Muscle layer of duodenum (tissue), 2 donors: ENCODE data around the gene HIRA.
"Not testable (repeated sequence)": the region's sequence is repeated elsewhere in the genome, so short reads cannot be mapped to it uniquely, and the experiment has no call there.

Experiments used
- H3K27ac ChIP-seq: one replicate; pipeline ENCODE4 v1.7.0; 2013; ENCODE audit warnings: mild to moderate bottlenecking, low read length
- H3K27me3 ChIP-seq: one replicate; pipeline ENCODE4 v1.7.0; 2013; ENCODE audit warnings: low read depth, mild to moderate bottlenecking, control low read depth, low read length
- H3K36me3 ChIP-seq, 2 donors: one replicate each; pipeline ENCODE4 v1.7.0; 2013; ENCODE audit warnings: low read length in 2 of 2, control low read depth in 1 of 2, mild to moderate bottlenecking in 1 of 2; ENCODE audit not compliant: insufficient read depth in 2 of 2, control insufficient read depth in 1 of 2
- H3K4me1 ChIP-seq, 2 donors: one replicate each; pipeline ENCODE4 v1.7.0; 2013; ENCODE audit warnings: low read length in 2 of 2, mild to moderate bottlenecking in 2 of 2, control low read depth in 1 of 2, moderate library complexity in 1 of 2; ENCODE audit not compliant: insufficient read depth in 2 of 2, control insufficient read depth in 1 of 2
- H3K4me3 ChIP-seq, 2 donors: one replicate each; pipeline ENCODE4 v1.7.0; 2013; ENCODE audit warnings: low read length in 2 of 2, low read depth in 1 of 2, mild to moderate bottlenecking in 1 of 2
- H3K9me3 ChIP-seq, 2 donors: one replicate each; pipeline ENCODE4 v1.7.0; 2013; ENCODE audit warnings: low read length in 2 of 2, control low read depth in 1 of 2, mild to moderate bottlenecking in 1 of 2; ENCODE audit not compliant: control insufficient read depth in 1 of 2
- donor health status: healthy.

HIRA gene

GRCh38 chr22:19374410-19374809 lies 57.1 kb downstream of the HIRA start:
- Histone ChIP-seq H3K36me3 (peaks cover 67 to 84% of the 10 kb centered on the region in 2 donors), H3K27ac (no peak overlapping the region), H3K9me3 (no peaks in the 10 kb centered on the region), H3K27me3 (no peaks in the 10 kb centered on the region), H3K4me1 (no peaks in the 10 kb centered on the region), H3K4me3 (no peak overlapping the region)

- Histone ChIP-seq H3K36me3 (peaks cover 73 to 92% of the 10 kb centered on the region in 2 donors), H3K27me3 (no peaks in the 10 kb centered on the region), H3K4me3 (no peak overlapping the region), H3K9me3 (no peaks in the 10 kb centered on the region), H3K27ac (no peak overlapping the region), H3K4me1 (no peaks in the 10 kb centered on the region)
Measured at GRCh38 chr22:19373450-19373849, 58.1 kb downstream of the HIRA start.

DNA sequence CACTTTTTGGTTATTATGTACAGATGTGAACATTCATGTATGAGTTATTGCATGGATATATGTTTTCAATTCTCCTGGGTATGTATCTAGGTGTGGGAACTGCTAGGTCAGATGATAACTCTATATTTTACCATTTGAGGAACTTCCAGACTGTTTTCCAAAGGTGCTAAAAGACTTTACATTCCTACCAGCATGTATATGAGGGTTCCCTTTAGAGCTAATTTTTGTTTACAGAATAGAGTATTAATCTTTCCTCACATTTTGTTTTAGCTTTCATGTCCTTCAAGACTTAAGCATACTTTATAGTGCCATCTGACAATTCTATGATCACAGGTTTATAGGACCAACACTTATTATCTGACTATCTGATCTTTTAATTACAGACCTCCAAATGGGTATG lies 59.6 kb downstream of the HIRA start:
- H3K9me3 ChIP-seq = no peaks in the 10 kb centered on the region
- H3K4me3 ChIP-seq = no peak overlapping the region
- H3K27me3 ChIP-seq = no peaks in the 10 kb centered on the region
- peaks cover 65 to 87% of the 10 kb centered on the region in 2 donors for H3K36me3 ChIP-seq
- H3K27ac ChIP-seq = no peak overlapping the region
- no peaks in the 10 kb centered on the region for H3K4me1 ChIP-seq

- peaks cover 48 to 63% of the 10 kb centered on the region in 2 donors for H3K36me3 ChIP-seq
- H3K27ac ChIP-seq = no peak overlapping the region
- H3K27me3 ChIP-seq = no peaks in the 10 kb centered on the region
- H3K9me3 ChIP-seq = no peaks in the 10 kb centered on the region
- no peak overlapping the region for H3K4me3 ChIP-seq
- H3K4me1 ChIP-seq = no peaks in the 10 kb centered on the region
Measured at GRCh38 chr22:19368876-19369275, 62.7 kb downstream of the HIRA start.

- H3K27ac ChIP-seq = no peak overlapping the region
- H3K36me3 ChIP-seq = peaks cover 39 to 57% of the 10 kb centered on the region in 2 donors
- H3K9me3 ChIP-seq = no peaks in the 10 kb centered on the region
- H3K27me3 ChIP-seq = no peaks in the 10 kb centered on the region
- H3K4me1 ChIP-seq = no peaks in the 10 kb centered on the region
- no peak overlapping the region for H3K4me3 ChIP-seq
Measured at GRCh38 chr22:19367763-19368367, 63.7 kb downstream of the HIRA start.

DNA sequence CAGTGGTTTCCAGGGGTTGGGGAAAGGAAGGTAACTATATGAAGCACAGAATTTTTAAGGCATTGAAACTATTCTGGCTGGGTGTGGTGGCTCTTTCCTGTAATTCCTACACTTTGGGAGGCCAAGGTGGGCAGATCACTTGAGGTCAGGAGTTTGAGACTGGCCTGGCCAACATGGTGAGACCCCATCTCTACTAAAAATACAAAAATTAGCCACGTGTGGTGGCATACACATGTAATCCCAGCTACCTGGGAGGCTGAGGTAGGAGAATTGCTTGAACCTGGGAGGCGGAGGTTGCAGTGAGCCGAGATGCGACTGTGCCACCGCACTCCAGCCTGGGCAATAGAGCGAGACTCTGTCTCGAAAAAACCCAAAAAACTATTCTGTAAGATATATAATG lies 68.0 kb downstream of the HIRA start:
- H3K4me3 ChIP-seq, H3K9me3 ChIP-seq, H3K27me3 ChIP-seq, H3K4me1 ChIP-seq, H3K27ac ChIP-seq: not testable (repeated sequence)
- H3K36me3 ChIP-seq = peaks cover 53 to 56% of the 10 kb centered on the region in 2 donors

- Histone ChIP-seq H3K9me3 (no peaks in the 10 kb centered on the region), H3K4me3 (no peak overlapping the region), H3K27ac (no peak overlapping the region), H3K27me3 (no peaks in the 10 kb centered on the region), H3K4me1 (no peaks in the 10 kb centered on the region), H3K36me3 (peaks cover 47 to 58% of the 10 kb centered on the region in 2 donors)
Measured at GRCh38 chr22:19361501-19362103, 69.9 kb downstream of the HIRA start.

GRCh38 chr22:19360862-19361261 lies 70.7 kb downstream of the HIRA start:
- Histone ChIP-seq H3K4me3 (no peak overlapping the region), H3K27ac (no peak overlapping the region), H3K4me1 (no peaks in the 10 kb centered on the region), H3K9me3 (no peaks in the 10 kb centered on the region), H3K27me3 (no peaks in the 10 kb centered on the region), H3K36me3 (peaks cover 53 to 65% of the 10 kb centered on the region in 2 donors)

DNA sequence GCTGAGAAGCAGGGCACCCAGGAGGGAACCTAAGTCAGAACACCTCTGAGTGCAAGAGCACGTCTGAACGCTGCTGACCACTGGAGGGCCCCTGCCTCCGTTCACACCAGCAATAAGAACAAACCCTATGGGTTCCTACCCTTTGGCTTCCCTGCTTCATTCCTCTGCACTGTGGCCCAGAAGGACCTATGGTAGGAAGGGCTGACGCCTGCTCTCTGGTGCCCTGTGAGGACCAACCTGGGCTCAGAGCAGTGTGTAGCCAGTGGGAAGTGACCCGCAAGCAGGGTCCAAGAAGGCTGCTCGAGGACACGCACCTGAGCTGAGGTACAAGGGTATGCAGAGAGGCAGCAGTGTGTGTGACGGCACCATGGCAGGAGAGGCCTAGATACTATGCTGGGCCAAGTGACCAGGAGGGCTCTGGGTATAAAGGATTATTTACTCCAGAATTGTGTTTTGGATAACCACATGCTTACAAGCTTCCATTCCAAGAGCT lies 71.2 kb downstream of the HIRA start:
- H3K36me3 ChIP-seq = peaks cover 58 to 71% of the 10 kb centered on the region in 2 donors
- no peaks in the 10 kb centered on the region for H3K9me3 ChIP-seq
- H3K27ac ChIP-seq = no peak overlapping the region
- no peaks in the 10 kb centered on the region for H3K27me3 ChIP-seq
- no peaks in the 10 kb centered on the region for H3K4me1 ChIP-seq
- H3K4me3 ChIP-seq = no peak overlapping the region

DNA sequence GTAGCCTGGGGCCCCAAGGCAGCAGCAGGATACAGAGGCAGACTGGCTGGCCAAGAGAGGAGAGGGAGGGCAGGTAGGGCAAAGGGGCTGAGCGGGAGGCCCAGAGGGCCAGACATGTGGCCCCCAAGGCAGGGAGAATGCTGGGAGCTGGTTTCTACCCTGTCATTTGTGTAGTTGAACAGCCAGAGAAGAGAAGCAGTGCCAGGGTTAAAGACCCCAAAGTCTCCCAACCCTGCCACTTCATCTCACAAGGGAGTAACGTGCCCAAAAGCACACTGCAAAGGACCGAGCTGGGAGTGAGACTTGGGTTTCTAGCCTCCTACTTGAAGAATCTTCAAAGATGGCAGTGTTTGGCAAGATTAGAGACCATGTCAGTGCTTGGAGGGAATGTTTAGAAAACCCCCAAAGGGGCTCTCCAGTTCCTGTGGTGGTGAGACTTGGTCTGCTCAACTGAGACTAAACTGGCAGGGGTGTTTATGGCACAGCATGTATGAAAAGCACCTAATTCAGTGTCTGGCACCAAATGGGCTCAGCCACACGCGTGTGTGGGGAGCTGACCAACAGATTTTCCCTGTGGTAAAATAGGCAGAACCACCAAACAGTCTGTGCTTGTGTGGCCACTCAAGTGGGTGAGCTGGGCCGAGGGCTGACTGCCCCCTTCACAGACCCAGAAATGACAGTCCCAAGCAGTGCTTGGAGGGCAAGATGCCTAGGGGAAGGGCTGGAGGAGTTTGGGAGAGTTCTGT lies 71.8 kb downstream of the HIRA start:
- Histone ChIP-seq H3K27me3 (no peaks in the 10 kb centered on the region), H3K9me3 (no peaks in the 10 kb centered on the region), H3K36me3 (peaks cover 59 to 76% of the 10 kb centered on the region in 2 donors), H3K4me3 (no peak overlapping the region), H3K4me1 (no peaks in the 10 kb centered on the region), H3K27ac (no peak overlapping the region)

DNA sequence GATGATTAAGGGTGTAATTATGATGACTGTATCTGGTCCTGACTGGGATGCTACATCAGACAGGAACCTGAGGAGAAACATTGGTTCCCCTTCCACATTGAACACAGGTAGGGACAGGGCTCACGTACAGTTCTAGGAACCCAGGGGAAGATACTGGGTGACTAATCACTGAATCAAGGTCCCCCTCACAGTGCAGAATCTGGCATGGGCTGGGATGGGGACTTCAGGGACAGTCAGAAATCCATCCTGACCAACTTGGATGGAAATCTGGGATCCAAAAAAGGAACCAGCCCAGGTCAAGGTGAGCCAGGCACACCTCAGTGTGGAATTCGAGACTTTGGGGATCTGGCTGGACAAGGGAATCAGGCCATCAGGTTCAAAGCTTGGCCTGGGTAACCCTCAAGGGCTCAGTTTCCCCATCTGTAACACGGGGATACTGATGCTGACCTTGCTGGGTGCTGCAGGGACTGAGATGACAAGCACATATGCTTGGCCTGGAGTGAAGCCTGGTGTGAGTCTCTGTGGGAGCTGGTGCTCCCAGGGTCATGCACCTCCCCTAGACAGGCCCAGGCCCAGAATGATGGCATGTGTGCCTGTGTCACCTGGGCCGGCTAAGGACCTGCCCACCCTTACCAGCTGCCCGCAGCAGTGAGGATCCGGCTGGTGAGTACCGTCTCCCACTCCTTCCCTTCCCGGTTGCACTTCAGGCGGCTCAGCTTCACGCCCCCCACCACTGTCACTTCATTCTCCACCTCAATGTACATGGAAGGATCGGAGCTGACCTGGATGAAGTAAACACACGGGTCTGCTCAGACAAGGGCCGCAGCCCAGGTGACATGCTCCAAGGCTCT lies 72.6 kb downstream of the HIRA start:
- no peaks in the 10 kb centered on the region for H3K9me3 ChIP-seq
- H3K4me3 ChIP-seq = no peak overlapping the region
- H3K36me3 ChIP-seq = peaks cover 57 to 75% of the 10 kb centered on the region in 2 donors
- H3K27ac ChIP-seq = no peak overlapping the region
- H3K27me3 ChIP-seq = no peaks in the 10 kb centered on the region
- no peaks in the 10 kb centered on the region for H3K4me1 ChIP-seq
